T-helper 17 cell (primary cell): ENCODE measurements around the gene CYTH1. TPM values are rescaled to one million over a fixed set of nuclear protein-coding genes. Genes with fewer than 3 reads are reported as not detected.
"Not testable (repeated sequence)": the region's sequence is repeated elsewhere in the genome, so short reads cannot be mapped to it uniquely, and the experiment has no call there.

ENCODE experiments used
- ATAC-seq: fragments of 150-1000 bp; cut with Tn5 transposase; 2 replicates; pipeline ENCODE4 v1.10.0; 2021; ENCODE audit warnings: mild to moderate bottlenecking, moderate library complexity
- DNase-seq, 3 donors: peaks; one replicate each; pipeline versions ENCODE4 v3.0.0 to v3.0.0-alpha.2; 2020 to 2021
- H3K9me3 ChIP-seq: one replicate; pipeline ENCODE4 v1.7.0; 2013; ENCODE audit warnings: low read length, mild to moderate bottlenecking; ENCODE audit not compliant: control insufficient read depth, poor library complexity, severe bottlenecking
- H3K27ac Mint-ChIP-seq: one replicate; pipeline ENCODE4 v1.8.0; 2022; ENCODE audit warnings: mild to moderate bottlenecking, moderate library complexity, mixed read lengths
- H3K27me3 Mint-ChIP-seq: one replicate; pipeline ENCODE4 v1.8.0; 2022; ENCODE audit warnings: mixed read lengths
- H3K36me3 Mint-ChIP-seq: one replicate; pipeline ENCODE4 v1.8.0; 2022; ENCODE audit warnings: low read depth, mixed read lengths
- H3K4me1 Mint-ChIP-seq: one replicate; pipeline ENCODE4 v1.8.0; 2022; ENCODE audit warnings: mild to moderate bottlenecking, mixed read lengths
- H3K4me3 Mint-ChIP-seq: one replicate; pipeline ENCODE4 v1.8.0; 2022; ENCODE audit warnings: mild to moderate bottlenecking, moderate library complexity, mixed read lengths
- total RNA-seq, 4 donors: library from RNA in 2 of 4; stranded (reverse) in 2 of 4; gene quantifications; one replicate each; pipeline ENCODE4 v1.2.3 and lab custom pipeline; 2022 to 2026

The CYTH1 gene
- total RNA-seq, 2 donors from 2014 or later = 462 to 497 TPM

- DNase-seq = no peak
- H3K27me3 Mint-ChIP-seq = no peaks in the 10 kb centered on the region
- H3K27ac Mint-ChIP-seq = peak overlapping the region; percentile 91
- H3K36me3 Mint-ChIP-seq = peaks cover 13% of the 10 kb centered on the region
- ATAC-seq = no peak
- no peaks in the 10 kb centered on the region for H3K9me3 ChIP-seq
- H3K4me1 Mint-ChIP-seq = peaks cover 46% of the 10 kb centered on the region
- H3K4me3 Mint-ChIP-seq = no peak overlapping the region
Measured at GRCh38 chr17:78790552-78790951, 8.5 kb upstream of the CYTH1 start.

- DNase-seq (no peak), ATAC-seq (peak; percentile 69)
- H3K9me3 ChIP-seq = no peaks in the 10 kb centered on the region
- peak overlapping the region; percentile 56 for H3K4me3 Mint-ChIP-seq
- peaks cover 43% of the 10 kb centered on the region for H3K4me1 Mint-ChIP-seq
- peak overlapping the region; percentile 91 for H3K27ac Mint-ChIP-seq
- no peaks in the 10 kb centered on the region for H3K27me3 Mint-ChIP-seq
- H3K36me3 Mint-ChIP-seq = peaks cover 13% of the 10 kb centered on the region
Measured at GRCh38 chr17:78789663-78790181, 7.6 kb upstream of the CYTH1 start.

- peak overlapping the region; percentile 91 for H3K27ac Mint-ChIP-seq
- peaks cover 40% of the 10 kb centered on the region for H3K4me1 Mint-ChIP-seq
- ATAC-seq (peak; percentile 53), DNase-seq (no peak)
- peak overlapping the region; percentile 56 for H3K4me3 Mint-ChIP-seq
- H3K27me3 Mint-ChIP-seq = no peaks in the 10 kb centered on the region
- H3K9me3 ChIP-seq = no peaks in the 10 kb centered on the region
- peaks cover 10% of the 10 kb centered on the region for H3K36me3 Mint-ChIP-seq
Measured at GRCh38 chr17:78789149-78789662, 7.1 kb upstream of the CYTH1 start.

GRCh38 chr17:78788451-78788850, 6.4 kb upstream of the CYTH1 start:
- Mint-ChIP-seq H3K4me3 (no peak overlapping the region), H3K4me1 (peaks cover 40% of the 10 kb centered on the region), H3K27ac (no peak overlapping the region), H3K36me3 (peaks cover 4% of the 10 kb centered on the region), H3K27me3 (no peaks in the 10 kb centered on the region)
- no peak for ATAC-seq
- no peaks in the 10 kb centered on the region for H3K9me3 ChIP-seq
- no peak for DNase-seq

GRCh38 chr17:78787444-78787843, 5.4 kb upstream of the CYTH1 start:
- peak overlapping the region; percentile 85 for H3K27ac Mint-ChIP-seq
- ATAC-seq (no peak), DNase-seq (no peak)
- peaks cover 38% of the 10 kb centered on the region for H3K4me1 Mint-ChIP-seq
- H3K36me3 Mint-ChIP-seq = peaks cover 4% of the 10 kb centered on the region
- H3K4me3 Mint-ChIP-seq = no peak overlapping the region
- no peaks in the 10 kb centered on the region for H3K9me3 ChIP-seq
- no peaks in the 10 kb centered on the region for H3K27me3 Mint-ChIP-seq

GRCh38 chr17:78785663-78786057, 3.6 kb upstream of the CYTH1 start:
- no peak for ATAC-seq
- H3K4me1 Mint-ChIP-seq = peaks cover 31% of the 10 kb centered on the region
- no peaks in the 10 kb centered on the region for H3K9me3 ChIP-seq
- no peak for DNase-seq
- no peak overlapping the region for H3K4me3 Mint-ChIP-seq
- H3K36me3 Mint-ChIP-seq = no peaks in the 10 kb centered on the region
- peak overlapping the region; percentile 94 for H3K27ac Mint-ChIP-seq
- no peaks in the 10 kb centered on the region for H3K27me3 Mint-ChIP-seq

GRCh38 chr17:78785011-78785662, 3.1 kb upstream of the CYTH1 start:
- DNase-seq (no peak), ATAC-seq (no peak)
- peak overlapping the region; percentile 53 for H3K4me3 Mint-ChIP-seq
- no peaks in the 10 kb centered on the region for H3K27me3 Mint-ChIP-seq
- H3K36me3 Mint-ChIP-seq = no peaks in the 10 kb centered on the region
- peaks cover 33% of the 10 kb centered on the region for H3K4me1 Mint-ChIP-seq
- peak overlapping the region; percentile 94 for H3K27ac Mint-ChIP-seq
- no peaks in the 10 kb centered on the region for H3K9me3 ChIP-seq

- H3K36me3 Mint-ChIP-seq = peaks cover 3% of the 10 kb centered on the region
- H3K4me3 Mint-ChIP-seq = no peak overlapping the region
- peaks cover 35% of the 10 kb centered on the region for H3K4me1 Mint-ChIP-seq
Measured at GRCh38 chr17:78784352-78784751, 2.3 kb upstream of the CYTH1 start.

GRCh38 chr17:78783711-78784324, 1.7 kb upstream of the CYTH1 start:
- H3K9me3 ChIP-seq = no peaks in the 10 kb centered on the region
- Mint-ChIP-seq H3K27me3 (no peaks in the 10 kb centered on the region), H3K4me3 (peak overlapping the region; percentile 100), H3K36me3 (peaks cover 3% of the 10 kb centered on the region), H3K27ac (peak overlapping the region; percentile 94), H3K4me1 (peaks cover 35% of the 10 kb centered on the region)
- ATAC-seq (no peak), DNase-seq (no peak)

More at GRCh38 chr17:78784352-78784751, 2.3 kb upstream of the CYTH1 start:
- no peaks in the 10 kb centered on the region for H3K27me3 Mint-ChIP-seq
- H3K9me3 ChIP-seq = no peaks in the 10 kb centered on the region
- peak overlapping the region; percentile 94 for H3K27ac Mint-ChIP-seq
- no peak for ATAC-seq
- DNase-seq = no peak

GRCh38 chr17:78781104-78781892, 775 bp downstream of the CYTH1 start:
- peaks cover 3% of the 10 kb centered on the region for H3K36me3 Mint-ChIP-seq
- no peak for DNase-seq

GRCh38 chr17:78780335-78780734, 1.7 kb downstream of the CYTH1 start:
- H3K4me3 Mint-ChIP-seq = peak overlapping the region; percentile 100
- no peaks in the 10 kb centered on the region for H3K9me3 ChIP-seq
- H3K4me1 Mint-ChIP-seq = peaks cover 37% of the 10 kb centered on the region
- peak; percentile 5 for ATAC-seq
- H3K27ac Mint-ChIP-seq = no peak overlapping the region
- no peak for DNase-seq
- H3K27me3 Mint-ChIP-seq = no peaks in the 10 kb centered on the region
- H3K36me3 Mint-ChIP-seq = peaks cover 3% of the 10 kb centered on the region

More at GRCh38 chr17:78781104-78781892, 775 bp downstream of the CYTH1 start:
- ATAC-seq = peak; percentile 12
- no peaks in the 10 kb centered on the region for H3K9me3 ChIP-seq
- H3K27me3 Mint-ChIP-seq = no peaks in the 10 kb centered on the region
- H3K4me1 Mint-ChIP-seq = peaks cover 34% of the 10 kb centered on the region
- no peak overlapping the region for H3K27ac Mint-ChIP-seq
- H3K4me3 Mint-ChIP-seq = peak overlapping the region; percentile 100

- Mint-ChIP-seq H3K4me1 (peaks cover 39% of the 10 kb centered on the region), H3K4me3 (peak overlapping the region; percentile 100)
Measured at GRCh38 chr17:78779850-78780249, 2.2 kb downstream of the CYTH1 start.

GRCh38 chr17:78779286-78779651, 2.8 kb downstream of the CYTH1 start:
- H3K9me3 ChIP-seq, H3K36me3 Mint-ChIP-seq, DNase-seq, H3K27ac Mint-ChIP-seq, H3K27me3 Mint-ChIP-seq, ATAC-seq: not testable (repeated sequence)
- Mint-ChIP-seq H3K4me1 (peaks cover 44% of the 10 kb centered on the region), H3K4me3 (peak overlapping the region; percentile 100)

More at GRCh38 chr17:78779850-78780249, 2.2 kb downstream of the CYTH1 start:
- no peaks in the 10 kb centered on the region for H3K27me3 Mint-ChIP-seq
- H3K36me3 Mint-ChIP-seq = peaks cover 3% of the 10 kb centered on the region
- no peaks in the 10 kb centered on the region for H3K9me3 ChIP-seq
- H3K27ac Mint-ChIP-seq = no peak overlapping the region
- ATAC-seq (peak; percentile 57), DNase-seq (peak in 1 of 3 donors; percentile 55)
